H9 (cell line): ENCODE measurements around the gene UBE2B. TPM values are rescaled to one million over a fixed set of nuclear protein-coding genes. Genes with fewer than 3 reads are reported as not detected.

Experiments used
- DNase-seq: peaks from one replicate; pipeline ENCODE4 v3.0.0-alpha.2; 2017
- H2AFZ ChIP-seq: one replicate; pipeline ENCODE4 v1.6.1; 2013; ENCODE audit warnings: mild to moderate bottlenecking, low read length, control low read depth, moderate library complexity
- H2AK5ac ChIP-seq: 2 replicates; pipeline ENCODE4 v1.6.1; 2013; ENCODE audit warnings: low read length, control low read depth, mixed read lengths; ENCODE audit not compliant: insufficient read length
- H2BK120ac ChIP-seq: one replicate; pipeline ENCODE4 v1.6.1; 2013; ENCODE audit warnings: low read depth, mild to moderate bottlenecking, low read length, control low read depth, inconsistent platforms; ENCODE audit not compliant: poor library complexity, severe bottlenecking
- H2BK12ac ChIP-seq: 2 replicates; pipeline ENCODE4 v1.6.1; 2013; ENCODE audit warnings: low read length, control low read depth, mixed read lengths, low read depth; ENCODE audit not compliant: insufficient read length
- H2BK15ac ChIP-seq: 2 replicates; pipeline ENCODE4 v1.6.1; 2013; ENCODE audit warnings: low read depth, low read length, control low read depth
- H2BK20ac ChIP-seq: one replicate; pipeline ENCODE4 v1.6.1; 2013; ENCODE audit warnings: low read depth, mild to moderate bottlenecking, low read length, control low read depth, inconsistent platforms; ENCODE audit not compliant: poor library complexity, severe bottlenecking
- H2BK5ac ChIP-seq: 2 replicates; pipeline ENCODE4 v1.6.1; 2013; ENCODE audit warnings: low read length, control low read depth, mixed read lengths; ENCODE audit not compliant: insufficient read length
- H3K14ac ChIP-seq: 2 replicates; pipeline ENCODE4 v1.6.1; 2013; ENCODE audit warnings: low read length, control low read depth; ENCODE audit not compliant: insufficient read depth
- H3K18ac ChIP-seq: 2 replicates; pipeline ENCODE4 v1.6.1; 2013; ENCODE audit warnings: low read depth, mild to moderate bottlenecking, mixed read lengths, low read length, control low read depth; ENCODE audit not compliant: insufficient read length
- H3K23ac ChIP-seq: 2 replicates; pipeline ENCODE4 v1.6.1; 2013; ENCODE audit warnings: low read length, control low read depth, mixed read lengths, low read depth; ENCODE audit not compliant: insufficient read length
- H3K23me2 ChIP-seq: 2 replicates; pipeline ENCODE4 v1.6.1; 2013; ENCODE audit warnings: low read depth, mild to moderate bottlenecking, mixed read lengths, low read length, control low read depth; ENCODE audit not compliant: insufficient read length, poor library complexity, severe bottlenecking
- H3K27ac ChIP-seq: 2 replicates; pipeline ENCODE4 v1.5.1; 2013; ENCODE audit warnings: low read length, control low read depth, mixed read lengths, low read depth; ENCODE audit not compliant: insufficient read length
- H3K27me3 ChIP-seq: 2 replicates; pipeline ENCODE4 v1.6.1; 2013; ENCODE audit warnings: low read length, control low read depth, inconsistent platforms; ENCODE audit not compliant: insufficient read depth
- H3K4ac ChIP-seq: 2 replicates; pipeline ENCODE4 v1.6.1; 2013; ENCODE audit warnings: low read depth, mild to moderate bottlenecking, control low read depth, inconsistent platforms, low read length, moderate library complexity
- H3K4me1 ChIP-seq: 2 replicates; pipeline ENCODE4 v1.6.1; 2013; ENCODE audit warnings: low read length, control low read depth, inconsistent platforms; ENCODE audit not compliant: insufficient read depth
- H3K4me2 ChIP-seq: 2 replicates; pipeline ENCODE4 v1.6.1; 2013; ENCODE audit warnings: low read length, control low read depth, mixed read lengths; ENCODE audit not compliant: insufficient read length, insufficient read depth
- H3K56ac ChIP-seq: 2 replicates; pipeline ENCODE4 v1.6.1; 2013; ENCODE audit warnings: low read depth, mild to moderate bottlenecking, mixed read lengths, low read length, control low read depth; ENCODE audit not compliant: insufficient read length
- H3K79me1 ChIP-seq: 2 replicates; pipeline ENCODE4 v1.6.1; 2013; ENCODE audit warnings: low read depth, mild to moderate bottlenecking, moderate library complexity, low read length, control low read depth, inconsistent platforms; ENCODE audit not compliant: insufficient read depth, poor library complexity, severe bottlenecking
- H3K79me2 ChIP-seq: 2 replicates; pipeline ENCODE4 v1.6.1; 2013; ENCODE audit warnings: low read length, control low read depth, inconsistent platforms; ENCODE audit not compliant: insufficient read depth
- H3K9ac ChIP-seq: 2 replicates; pipeline ENCODE4 v1.6.1; 2013; ENCODE audit warnings: low read length, control low read depth, mixed read lengths; ENCODE audit not compliant: insufficient read length; ENCODE audit errors: extremely low read depth
- H3K9me3 ChIP-seq: one replicate; pipeline ENCODE4 v1.6.1; 2013; ENCODE audit warnings: low read depth, low read length, inconsistent platforms; ENCODE audit not compliant: control insufficient read depth
- H3T11ph ChIP-seq: one replicate; pipeline ENCODE4 v1.6.1; 2013; ENCODE audit warnings: mild to moderate bottlenecking, low read length, control low read depth, inconsistent platforms
- H4K20me1 ChIP-seq: one replicate; pipeline ENCODE4 v1.6.1; 2013; ENCODE audit not compliant: control insufficient read depth, insufficient read length, insufficient read depth
- H4K5ac ChIP-seq: 2 replicates; pipeline ENCODE4 v1.6.1; 2013; ENCODE audit warnings: low read depth, mild to moderate bottlenecking, mixed read lengths, low read length, control low read depth; ENCODE audit not compliant: insufficient read length
- H4K8ac ChIP-seq: replicated peaks from 2 replicates; pipeline ENCODE4 v1.6.1; 2013; ENCODE audit warnings: low read length, control low read depth, mixed read lengths, low read depth; ENCODE audit not compliant: insufficient read length
- H4K91ac ChIP-seq: 2 replicates; pipeline ENCODE4 v1.6.1; 2013; ENCODE audit warnings: low read depth, mild to moderate bottlenecking, moderate library complexity, mixed read lengths, low read length, control low read depth; ENCODE audit not compliant: insufficient read length
- H3K27ac Mint-ChIP-seq, 3 experiments: 2 replicates in 2 of 3; 3 replicates in 1 of 3; pipeline ENCODE4 v1.8.0; 2020 to 2021; ENCODE audit warnings: mixed read lengths in 3 of 3, mild to moderate bottlenecking in 1 of 3, moderate library complexity in 1 of 3
- H3K27me3 Mint-ChIP-seq: 2 replicates; pipeline ENCODE4 v1.8.0; 2021; ENCODE audit warnings: low read depth, mild to moderate bottlenecking, moderate library complexity, mixed read lengths
- H3K36me3 Mint-ChIP-seq, 3 experiments: 2 replicates in 2 of 3; 3 replicates in 1 of 3; pipeline ENCODE4 v1.8.0; 2020 to 2021; ENCODE audit warnings: low read depth in 3 of 3, mixed read lengths in 3 of 3; ENCODE audit not compliant: insufficient read depth in 1 of 3
- H3K4me1 Mint-ChIP-seq, 2 experiments: 2 replicates each; pipeline ENCODE4 v1.8.0; 2020; ENCODE audit warnings: mixed read lengths in 2 of 2
- H3K4me3 Mint-ChIP-seq, 2 experiments: 2 replicates in 1 of 2; 3 replicates in 1 of 2; pipeline ENCODE4 v1.8.0; 2020 to 2021; ENCODE audit warnings: mild to moderate bottlenecking in 2 of 2, mixed read lengths in 2 of 2, moderate library complexity in 1 of 2
- H3K9me3 Mint-ChIP-seq, 2 experiments: 2 replicates in 1 of 2; 3 replicates in 1 of 2; pipeline ENCODE4 v1.8.0; 2020; ENCODE audit warnings: mild to moderate bottlenecking in 2 of 2, mixed read lengths in 2 of 2, moderate library complexity in 1 of 2
- CTCF ChIP-seq: fragments of 200-600 bp; sonication (generic); conservative IDR thresholded peaks from 3 replicates; pipeline ENCODE4 v1.8.0; 2021; ENCODE audit warnings: antibody characterized with exemption, mild to moderate bottlenecking
- WGBS: extraction: QIAGEN DNeasy Blood & Tissue Kit; methylation state at CpG from one replicate; pipeline ENCODE4 v1.1.7; 2013; ENCODE audit warnings: missing lambda C conversion rate, low lambda C conversion rate, mixed read lengths; ENCODE audit not compliant: insufficient read length; ENCODE audit errors: extremely low coverage; 5-methylcytosine and 5-hydroxymethylcytosine counted together
- total RNA-seq: library from RNA; stranded (reverse); gene quantifications from 2 replicates; pipeline ENCODE4 v1.2.1, GENCODE V29; 2021

Gene UBE2B
- total RNA-seq, 1 experiment from 2014 or later, result 50.3 TPM

GRCh38 chr5:134383980-134384697 lies 12.8 kb downstream of the UBE2B start:
- Histone ChIP-seq H4K5ac (no peak overlapping the region), H3K79me1 (peaks cover 2% of the 10 kb centered on the region), H3K27me3 (no peaks in the 10 kb centered on the region), H3K4ac (no peak overlapping the region), H2AFZ (no peak overlapping the region), H4K91ac (no peak overlapping the region), H3K18ac (no peak overlapping the region), H3K79me2 (0 out of 2 replicates have a peak, but pooled peaks cover 1% of the 10 kb centered on the region), H3K4me2 (no peak overlapping the region), H2BK5ac (no peak overlapping the region), H3T11ph (no peak overlapping the region), H4K20me1 (no peaks in the 10 kb centered on the region), H3K23me2 (no peaks in the 10 kb centered on the region), H3K9ac (no peak overlapping the region), H4K8ac (no peak overlapping the region), H2AK5ac (no peak overlapping the region), H2BK20ac (no peak overlapping the region), H3K23ac (no peak overlapping the region), H3K14ac (no peak overlapping the region), H3K9me3 (no peaks in the 10 kb centered on the region), H2BK15ac (no peak overlapping the region), H2BK120ac (no peak overlapping the region), H3K56ac (no peak overlapping the region), H3K4me1 (no peaks in the 10 kb centered on the region), H2BK12ac (no peak overlapping the region), H3K27ac (no peak overlapping the region)
- peak overlapping the region in 1 of 3 experiments; percentile 0; a peak in 1 of 7 replicates for H3K27ac Mint-ChIP-seq
- no peak for DNase-seq
- WGBS, result no CpG with 5 or more reads among the region's 4 CpGs
- no peaks in the 10 kb centered on the region; the same call in 1 of the 2 replicates for H3K27me3 Mint-ChIP-seq
- no peak for TF ChIP-seq CTCF
- H3K4me1 Mint-ChIP-seq, result no peaks in the 10 kb centered on the region
- peaks cover 19 to 82% (median 72%) of the 10 kb centered on the region in 3 experiments; a peak in 6 of 7 replicates for H3K36me3 Mint-ChIP-seq
- H3K9me3 Mint-ChIP-seq, result no peaks in the 10 kb centered on the region
- H3K4me3 Mint-ChIP-seq, result no peak overlapping the region
